Cardiac muscle cell (in vitro differentiated cells and primary cell): ENCODE measurements around the gene TTLL10. TPM values are rescaled to one million over a fixed set of nuclear protein-coding genes. Genes with fewer than 3 reads are reported as not detected.

Source experiments
- DNase-seq, 2 donors: peaks; one replicate each; pipeline versions ENCODE4 v3.0.0 to v3.0.0-alpha.2; 2010 to 2017; ENCODE audit warnings: low read depth in 1 of 2, low spot score in 1 of 2
- H3K27ac ChIP-seq: fragments of 200-600 bp; sonication (generic); 2 replicates; pipeline ENCODE4 v1.5.1; 2016
- H3K27me3 ChIP-seq: fragments of 200-600 bp; sonication (generic); 2 replicates; pipeline ENCODE4 v1.6.0; 2016; ENCODE audit warnings: control low read depth
- H3K36me3 ChIP-seq: fragments of 200-600 bp; sonication (generic); 2 replicates; pipeline ENCODE4 v1.5.1; 2016; ENCODE audit warnings: control low read depth
- H3K4me1 ChIP-seq: fragments of 200-600 bp; sonication (generic); 2 replicates; pipeline ENCODE4 v1.8.1; 2017; ENCODE audit warnings: low read depth, mild to moderate bottlenecking, mixed run types
- H3K4me3 ChIP-seq: fragments of 200-600 bp; sonication (generic); 2 replicates; pipeline ENCODE4 v1.5.1; 2016; ENCODE audit warnings: mild to moderate bottlenecking
- H3K9me3 ChIP-seq: fragments of 200-600 bp; sonication (generic); 2 replicates; pipeline ENCODE4 v1.5.1; 2017; ENCODE audit warnings: low read depth, mild to moderate bottlenecking, control low read depth
- CTCF ChIP-seq: IDR thresholded peaks from 2 replicates; pipeline ENCODE4 v1.5.1; 2012; ENCODE audit warnings: low read depth, mild to moderate bottlenecking, low read length
- polyA plus RNA-seq: library from polyadenylated mRNA; unstranded; fragments of >200 nt; fragmentation: Nextera tagmentation; extraction: Ambion mirVana; gene quantifications from 2 replicates; pipeline ENCODE4 v1.2.1, GENCODE V29; 2016
- total RNA-seq: library from RNA; depleted of rRNA; stranded (reverse); fragments of >200 nt; gene quantifications from 2 replicates; pipeline ENCODE4 v1.2.3, GENCODE V29; 2016

Gene TTLL10
- total and polyA plus RNA-seq, 2 experiments from 2014 or later: 0.31 TPM; not detected in 1

- Histone ChIP-seq H3K4me1 (no peaks in the 10 kb centered on the region), H3K27me3 (peaks cover 9% of the 10 kb centered on the region), H3K27ac (no peak overlapping the region), H3K4me3 (no peak overlapping the region), H3K9me3 (no peaks in the 10 kb centered on the region), H3K36me3 (no peaks in the 10 kb centered on the region)
- no peak for DNase-seq
- no peak for TF ChIP-seq CTCF
Measured at GRCh38 chr1:1142844-1143243, 30.8 kb upstream of the TTLL10 start.

GRCh38 chr1:1143636-1144035 is 30.0 kb upstream of the TTLL10 start:
- Histone ChIP-seq H3K4me3 (no peak overlapping the region), H3K27ac (no peak overlapping the region), H3K36me3 (no peaks in the 10 kb centered on the region), H3K4me1 (no peaks in the 10 kb centered on the region), H3K27me3 (peaks cover 3% of the 10 kb centered on the region), H3K9me3 (no peaks in the 10 kb centered on the region)
- no peak for DNase-seq
- TF ChIP-seq CTCF: no peak

- no peaks in the 10 kb centered on the region for H3K9me3 ChIP-seq
- no peak overlapping the region for H3K4me3 ChIP-seq
- no peaks in the 10 kb centered on the region for H3K36me3 ChIP-seq
- DNase-seq: no peak
- H3K4me1 ChIP-seq: no peaks in the 10 kb centered on the region
- no peak for TF ChIP-seq CTCF
- no peaks in the 10 kb centered on the region for H3K27me3 ChIP-seq
- no peak overlapping the region for H3K27ac ChIP-seq
Measured at GRCh38 chr1:1144122-1144842, 29.4 kb upstream of the TTLL10 start.

GRCh38 chr1:1144843-1145546 is 28.7 kb upstream of the TTLL10 start:
- H3K4me1 ChIP-seq: no peaks in the 10 kb centered on the region
- H3K27ac ChIP-seq: no peak overlapping the region
- H3K9me3 ChIP-seq: no peaks in the 10 kb centered on the region
- no peaks in the 10 kb centered on the region for H3K36me3 ChIP-seq
- H3K4me3 ChIP-seq: no peak overlapping the region
- TF ChIP-seq CTCF: no peak
- H3K27me3 ChIP-seq: no peaks in the 10 kb centered on the region
- no peak for DNase-seq

DNA sequence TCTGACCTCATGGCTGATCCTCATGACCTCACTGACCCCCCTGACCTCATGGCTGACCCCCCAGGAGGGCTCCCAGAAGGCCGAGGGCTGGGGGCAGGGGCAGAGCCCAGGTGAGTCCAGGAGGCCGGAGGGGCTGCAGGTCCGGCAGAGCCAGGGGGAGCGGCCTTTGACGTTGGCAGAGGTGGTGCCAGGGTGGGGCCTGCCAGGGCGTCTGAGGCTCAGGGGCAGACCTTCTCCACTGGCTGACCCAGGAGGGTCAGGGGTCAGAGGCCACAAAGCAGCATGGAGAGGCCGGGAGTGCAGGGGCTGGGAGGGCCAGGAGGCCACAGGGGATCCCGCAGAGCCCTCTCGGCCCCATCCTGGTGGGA is 28.1 kb upstream of the TTLL10 start:
- no peaks in the 10 kb centered on the region for H3K36me3 ChIP-seq
- H3K27ac ChIP-seq: no peak overlapping the region
- H3K4me3 ChIP-seq: no peak overlapping the region
- H3K4me1 ChIP-seq: no peaks in the 10 kb centered on the region
- H3K27me3 ChIP-seq: no peaks in the 10 kb centered on the region
- TF ChIP-seq CTCF: no peak
- no peak for DNase-seq
- no peaks in the 10 kb centered on the region for H3K9me3 ChIP-seq
